CD14-positive monocyte (primary cell): ENCODE measurements around the gene OR1D5. TPM values are rescaled to one million over a fixed set of nuclear protein-coding genes. Genes with fewer than 3 reads are reported as not detected.

Experiments
- DNase-seq, 3 donors: peaks; one replicate each; pipeline ENCODE4 v3.0.0-alpha.2; 2011 to 2022
- H2AFZ ChIP-seq: 2 replicates; pipeline ENCODE4 v1.6.0; 2012; ENCODE audit warnings: mild to moderate bottlenecking, low read depth, low read length, inconsistent platforms; ENCODE audit not compliant: insufficient read depth, poor library complexity, severe bottlenecking
- H3K27ac ChIP-seq, 2 donors: 1 replicate in 1 of 2; 2 replicates in 1 of 2; pipeline ENCODE4 v1.5.1; 2012 to 2013; ENCODE audit warnings: low read length in 2 of 2, control low read depth in 1 of 2, inconsistent platforms in 1 of 2, low read depth in 1 of 2, mild to moderate bottlenecking in 1 of 2
- H3K27me3 ChIP-seq, 2 donors: one replicate each; pipeline versions ENCODE4 v1.6.0 to v1.6.1; 2011 to 2013; ENCODE audit warnings: low read length in 2 of 2; ENCODE audit not compliant: control insufficient read depth in 2 of 2, insufficient read depth in 2 of 2
- H3K36me3 ChIP-seq, 2 donors: replicated peaks in 1 of 2; 1 replicate in 1 of 2; 2 replicates in 1 of 2; pipeline versions ENCODE4 v1.5.1 to v1.6.1; 2012 to 2013; ENCODE audit warnings: low read length in 2 of 2, control low read depth in 1 of 2, inconsistent platforms in 1 of 2, mild to moderate bottlenecking in 1 of 2; ENCODE audit not compliant: insufficient read depth in 2 of 2, control insufficient read depth in 1 of 2
- H3K4me1 ChIP-seq, 2 donors: 1 replicate in 1 of 2; 2 replicates in 1 of 2; pipeline versions ENCODE4 v1.5.1 to v1.6.1; 2012 to 2013; ENCODE audit warnings: low read length in 2 of 2, control low read depth in 1 of 2, inconsistent platforms in 1 of 2, mild to moderate bottlenecking in 1 of 2, moderate library complexity in 1 of 2; ENCODE audit not compliant: insufficient read depth in 2 of 2, control insufficient read depth in 1 of 2
- H3K4me2 ChIP-seq: replicated peaks from 2 replicates; pipeline ENCODE3; 2012; ENCODE audit warnings: low read length, moderate library complexity, mild to moderate bottlenecking; ENCODE audit not compliant: poor library complexity, severe bottlenecking; ENCODE audit errors: extremely low read depth
- H3K4me3 ChIP-seq, 3 experiments: fragments of 200-600 bp in 1 of 3; sonication (generic) in 1 of 3; replicated peaks in 1 of 3; 1 replicate in 2 of 3; 2 replicates in 1 of 3; pipeline ENCODE4 v1.5.1; 2011 to 2013; ENCODE audit warnings: low read length in 3 of 3, mild to moderate bottlenecking in 3 of 3, control low read depth in 2 of 3, low read depth in 2 of 3, inconsistent platforms in 1 of 3, moderate library complexity in 1 of 3
- H3K79me2 ChIP-seq: 2 replicates; pipeline ENCODE4 v1.6.0; 2012; ENCODE audit warnings: mild to moderate bottlenecking, control low read depth, inconsistent platforms, low read length, moderate library complexity; ENCODE audit not compliant: insufficient read depth
- H3K9ac ChIP-seq: 2 replicates; pipeline ENCODE4 v1.6.0; 2017; ENCODE audit warnings: low read length, mild to moderate bottlenecking; ENCODE audit not compliant: insufficient read depth, poor library complexity, severe bottlenecking
- H3K9me3 ChIP-seq, 2 donors: replicated peaks in 1 of 2; 1 replicate in 1 of 2; 2 replicates in 1 of 2; pipeline versions ENCODE4 v1.5.1 to v1.6.1; 2012 to 2013; ENCODE audit warnings: low read length in 2 of 2, control low read depth in 1 of 2; ENCODE audit not compliant: control insufficient read depth in 1 of 2, insufficient read depth in 1 of 2
- H4K20me1 ChIP-seq: 2 replicates; pipeline ENCODE4 v1.6.0; 2012; ENCODE audit warnings: mild to moderate bottlenecking, low read length, control low read depth, moderate library complexity; ENCODE audit not compliant: insufficient read depth
- H3K27ac Mint-ChIP-seq, 7 donors: one replicate each; pipeline ENCODE4 v1.8.0; 2020; ENCODE audit warnings: mild to moderate bottlenecking in 7 of 7, mixed read lengths in 7 of 7, moderate library complexity in 6 of 7, inconsistent platforms in 2 of 7
- H3K27me3 Mint-ChIP-seq, 3 donors: one replicate each; pipeline ENCODE4 v1.8.0; 2021 to 2022; ENCODE audit warnings: low read depth in 3 of 3, mild to moderate bottlenecking in 3 of 3, mixed read lengths in 3 of 3, moderate library complexity in 3 of 3, inconsistent platforms in 1 of 3
- H3K36me3 Mint-ChIP-seq, 2 donors: one replicate each; pipeline ENCODE4 v1.8.0; 2020; ENCODE audit warnings: mixed read lengths in 2 of 2, inconsistent platforms in 1 of 2, mild to moderate bottlenecking in 1 of 2
- H3K4me1 Mint-ChIP-seq: one replicate; pipeline ENCODE4 v1.8.0; 2020; ENCODE audit warnings: mild to moderate bottlenecking, mixed read lengths
- H3K4me3 Mint-ChIP-seq, 2 donors: one replicate each; pipeline ENCODE4 v1.8.0; 2020; ENCODE audit warnings: mild to moderate bottlenecking in 2 of 2, mixed read lengths in 2 of 2, moderate library complexity in 1 of 2
- H3K9me3 Mint-ChIP-seq, 7 donors: one replicate each; pipeline ENCODE4 v1.8.0; 2020 to 2022; ENCODE audit warnings: mixed read lengths in 7 of 7, mild to moderate bottlenecking in 6 of 7, moderate library complexity in 6 of 7, inconsistent platforms in 2 of 7
- WGBS: methylation state at CpG from one replicate; pipeline ENCODE4 v1.1.5; 2013; ENCODE audit warnings: missing lambda C conversion rate; ENCODE audit not compliant: insufficient coverage; 5-methylcytosine and 5-hydroxymethylcytosine counted together
- intact Hi-C, 2 donors: fragments of 100-400 bp; cut with micrococcal nuclease; formaldehyde crosslinking; loops; one replicate each; pipeline versions ENCODE4 v1.15.0 to v1.15.1; 2023
- polyA plus RNA-seq, 3 donors: library from polyadenylated mRNA; depleted of rRNA in 1 of 3; unstranded in 2 of 3; stranded (reverse) in 1 of 3; fragments of 300-500 nt in 2 of 3; fragments of >200 nt in 1 of 3; fragmentation: Illumina TruSeq in 2 of 3; gene quantifications; 1 replicate in 2 of 3; 2 replicates in 1 of 3; pipeline ENCODE4 v1.2.3, GENCODE V29; 2012 to 2021
- TF ChIP-seq, protein P1 (sequence below): fragments of 200-600 bp; IDR thresholded peaks from one replicate; pipeline ENCODE4 v1.8.0; 2022; ENCODE audit warnings: antibody characterized with exemption, mild to moderate bottlenecking

The OR1D5 gene
- polyA plus RNA-seq, 3 donors, result not detected

DNA sequence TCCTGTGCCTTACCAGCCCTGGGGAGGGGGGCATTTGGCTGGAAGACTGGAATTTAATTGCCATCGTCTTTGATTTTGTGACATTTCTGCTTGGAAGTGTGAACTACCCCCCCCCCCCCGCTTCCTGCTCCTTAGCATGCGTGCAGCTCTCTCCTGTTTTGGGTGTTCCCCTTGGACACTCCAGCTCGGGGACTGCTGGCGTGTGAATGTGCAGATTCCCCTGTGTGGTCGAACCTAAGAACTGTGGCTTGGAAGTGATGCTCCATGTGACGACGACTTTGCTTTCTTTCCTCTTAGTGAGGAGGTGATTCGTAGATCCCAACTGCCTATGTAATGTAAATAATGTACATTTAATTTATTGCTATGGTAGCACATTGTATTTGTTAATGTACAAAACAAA, 26.1 kb downstream of the OR1D5 start:
- intact Hi-C loops, result no loop called here
- H3K27me3 Mint-ChIP-seq, result peaks cover 2 to 12% (median 2%) of the 10 kb centered on the region in 3 donors
- no peak overlapping the region for H3K4me3 ChIP-seq

DNA sequence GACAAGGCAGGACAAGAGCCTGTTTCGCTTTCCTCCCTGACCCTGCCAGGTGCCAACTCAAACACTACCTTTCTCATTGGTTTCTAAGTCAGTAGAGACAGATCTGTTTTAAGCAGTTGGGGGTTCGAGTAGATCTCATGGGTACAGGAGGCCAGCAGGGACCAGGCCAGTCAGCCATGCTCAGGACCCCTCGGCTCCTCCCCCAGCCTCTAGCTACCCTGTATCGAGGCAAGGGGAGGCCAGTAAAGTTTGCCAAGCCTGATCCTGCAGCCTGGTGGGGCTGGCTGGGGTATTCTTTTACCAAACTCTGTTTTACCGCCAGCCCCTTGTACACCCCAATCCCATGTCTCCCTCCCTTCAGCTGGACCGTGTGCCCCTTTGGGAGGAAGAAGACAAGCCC, 26.6 kb downstream of the OR1D5 start:
- H2AFZ ChIP-seq, result no peak overlapping the region
- H3K4me2 ChIP-seq, result no peak overlapping the region
- H3K4me3 Mint-ChIP-seq, result no peak overlapping the region
- peaks cover 14 to 15% of the 10 kb centered on the region in 2 donors for H3K4me1 ChIP-seq
- peaks cover 2 to 9% (median 2%) of the 10 kb centered on the region in 3 donors for H3K27me3 Mint-ChIP-seq
- no peaks in the 10 kb centered on the region for H3K79me2 ChIP-seq
- intact Hi-C loops, result no loop called here
- no peak for DNase-seq
- no peaks in the 10 kb centered on the region for H3K9me3 ChIP-seq
- H3K9ac ChIP-seq, result no peak overlapping the region
- peaks cover 17% of the 10 kb centered on the region for H3K4me1 Mint-ChIP-seq
- no peak overlapping the region for H3K4me3 ChIP-seq
- H3K27me3 ChIP-seq, result no peaks in the 10 kb centered on the region
- TF ChIP-seq, protein P1, sequence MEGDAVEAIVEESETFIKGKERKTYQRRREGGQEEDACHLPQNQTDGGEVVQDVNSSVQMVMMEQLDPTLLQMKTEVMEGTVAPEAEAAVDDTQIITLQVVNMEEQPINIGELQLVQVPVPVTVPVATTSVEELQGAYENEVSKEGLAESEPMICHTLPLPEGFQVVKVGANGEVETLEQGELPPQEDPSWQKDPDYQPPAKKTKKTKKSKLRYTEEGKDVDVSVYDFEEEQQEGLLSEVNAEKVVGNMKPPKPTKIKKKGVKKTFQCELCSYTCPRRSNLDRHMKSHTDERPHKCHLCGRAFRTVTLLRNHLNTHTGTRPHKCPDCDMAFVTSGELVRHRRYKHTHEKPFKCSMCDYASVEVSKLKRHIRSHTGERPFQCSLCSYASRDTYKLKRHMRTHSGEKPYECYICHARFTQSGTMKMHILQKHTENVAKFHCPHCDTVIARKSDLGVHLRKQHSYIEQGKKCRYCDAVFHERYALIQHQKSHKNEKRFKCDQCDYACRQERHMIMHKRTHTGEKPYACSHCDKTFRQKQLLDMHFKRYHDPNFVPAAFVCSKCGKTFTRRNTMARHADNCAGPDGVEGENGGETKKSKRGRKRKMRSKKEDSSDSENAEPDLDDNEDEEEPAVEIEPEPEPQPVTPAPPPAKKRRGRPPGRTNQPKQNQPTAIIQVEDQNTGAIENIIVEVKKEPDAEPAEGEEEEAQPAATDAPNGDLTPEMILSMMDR, result no peak
- 83% methylated on average over 2 of the region's 6 CpGs for WGBS
- H3K27ac ChIP-seq, result no peak overlapping the region
- H3K9me3 Mint-ChIP-seq, result no peaks in the 10 kb centered on the region
- H3K36me3 ChIP-seq, result peaks cover 21 to 34% of the 10 kb centered on the region in 2 donors
- H4K20me1 ChIP-seq, result peaks cover 16% of the 10 kb centered on the region
- peaks cover 31 to 40% of the 10 kb centered on the region in 2 donors for H3K36me3 Mint-ChIP-seq
- no peak overlapping the region for H3K27ac Mint-ChIP-seq

More for the DNA sequence above, 26.1 kb downstream of the OR1D5 start:
- H3K27me3 ChIP-seq, result no peaks in the 10 kb centered on the region
- no peak overlapping the region for H2AFZ ChIP-seq
- H3K36me3 Mint-ChIP-seq, result peaks cover 27 to 36% of the 10 kb centered on the region in 2 donors
- peaks cover 16% of the 10 kb centered on the region for H4K20me1 ChIP-seq
- H3K9me3 Mint-ChIP-seq, result no peaks in the 10 kb centered on the region
- no peak overlapping the region for H3K27ac ChIP-seq
- DNase-seq, result no peak
- peaks cover 14 to 15% of the 10 kb centered on the region in 2 donors for H3K4me1 ChIP-seq
- peaks cover 17 to 31% of the 10 kb centered on the region in 2 donors for H3K36me3 ChIP-seq
- H3K4me2 ChIP-seq, result no peak overlapping the region
- H3K9ac ChIP-seq, result no peak overlapping the region
- no peaks in the 10 kb centered on the region for H3K9me3 ChIP-seq
- WGBS, result no CpG with 5 or more reads among the region's 9 CpGs
- TF ChIP-seq, protein P1, result no peak
- H3K4me3 Mint-ChIP-seq, result no peak overlapping the region
- H3K79me2 ChIP-seq, result no peaks in the 10 kb centered on the region
- H3K4me1 Mint-ChIP-seq, result peaks cover 17% of the 10 kb centered on the region
- no peak overlapping the region for H3K27ac Mint-ChIP-seq
